HepG2 (cell line): ENCODE measurements around the gene NFATC1.

Experiments used
- ARHGAP35 ChIP-seq: sonication (generic); formaldehyde crosslinking; IDR thresholded peaks from 2 replicates; pipeline ENCODE4 v1.9.0; 2022; ENCODE audit warnings: mild to moderate bottlenecking, inconsistent platforms, moderate library complexity, missing genetic modification reagents, borderline replicate concordance
- CTCF ChIP-seq: sonication (generic); formaldehyde crosslinking; IDR thresholded peaks from 2 replicates; pipeline ENCODE4 v1.5.0; 2020; ENCODE audit warnings: mild to moderate bottlenecking, missing genetic modification reagents, moderate library complexity
- ELF1 ChIP-seq: sonication (generic); formaldehyde crosslinking; IDR thresholded peaks from 2 replicates; pipeline ENCODE4 v1.4.0; 2020; ENCODE audit warnings: missing genetic modification reagents
- MEF2D ChIP-seq: sonication (generic); formaldehyde crosslinking; IDR thresholded peaks from 2 replicates; pipeline ENCODE4 v1.5.1; 2020; ENCODE audit warnings: mild to moderate bottlenecking, missing genetic modification reagents
- POLR2A ChIP-seq, 2 experiments: IDR thresholded peaks; 2 replicates each; pipeline ENCODE4 v1.6.1; 2011; ENCODE audit warnings: low read depth in 2 of 2, low read length in 2 of 2, mild to moderate bottlenecking in 1 of 2, moderate library complexity in 1 of 2; ENCODE audit not compliant: insufficient read depth in 1 of 2
- POLR2AphosphoS5 ChIP-seq: IDR thresholded peaks from 2 replicates; pipeline ENCODE4 v1.6.1; 2012; ENCODE audit warnings: low read depth, low read length
- SNAPC4 ChIP-seq: sonication (generic); formaldehyde crosslinking; IDR thresholded peaks from 2 replicates; pipeline ENCODE4 v1.4.0; 2020; ENCODE audit warnings: mild to moderate bottlenecking, missing genetic modification reagents
- ZSCAN29 ChIP-seq: sonication (generic); formaldehyde crosslinking; conservative IDR thresholded peaks from 2 replicates; pipeline ENCODE4 v1.4.0; 2020; ENCODE audit warnings: mild to moderate bottlenecking, missing genetic modification reagents

GRCh38 chr18:79421275-79421857 lies 25.6 kb downstream of the NFATC1 start:
- TF ChIP-seq POLR2A (IDR thresholded peaks at IDR 0.05; ENCODE audit: insufficient read depth in 1 of 2, low read depth in 2 of 2, low read length in 2 of 2), result no peak
- no peak for TF ChIP-seq ZSCAN29 (CRISPR knock-in tag)
- TF ChIP-seq CTCF (CRISPR knock-in tag), result no peak
- no peak for TF ChIP-seq POLR2AphosphoS5
- TF ChIP-seq ARHGAP35 (CRISPR knock-in tag), result no peak
- no peak for TF ChIP-seq SNAPC4 (CRISPR knock-in tag)
- TF ChIP-seq MEF2D, result no peak
- TF ChIP-seq ELF1, result no peak
